RKO (cell line): ENCODE data around the gene GALNT16.

Experiments
- DNase-seq: peaks from one replicate; pipeline ENCODE4 v3.0.0-alpha.2; 2016; ENCODE audit warnings: low spot score

GALNT16 gene

GRCh38 chr14:69337984-69338383 lies 78.0 kb downstream of the GALNT16 start:
- no peak for DNase-seq

GRCh38 chr14:69339426-69339825 lies 79.5 kb downstream of the GALNT16 start:
- DNase-seq = no peak

GRCh38 chr14:69342928-69343525 lies 83.1 kb downstream of the GALNT16 start:
- DNase-seq = no peak

- DNase-seq = no peak
These were observed 84.2 kb downstream of the GALNT16 start for GRCh38 chr14:69344171-69344570.

- no peak for DNase-seq
These were observed 85.4 kb downstream of the GALNT16 start for GRCh38 chr14:69345402-69345801.

GRCh38 chr14:69346710-69347109 lies 86.8 kb downstream of the GALNT16 start:
- no peak for DNase-seq

- no peak for DNase-seq
These were observed 89.3 kb downstream of the GALNT16 start for GRCh38 chr14:69349091-69349777.

GRCh38 chr14:69350892-69351291 lies 90.9 kb downstream of the GALNT16 start:
- DNase-seq = no peak

- no peak for DNase-seq
These were observed 91.4 kb downstream of the GALNT16 start for GRCh38 chr14:69351385-69351784.

- no peak for DNase-seq
These were observed 92.0 kb downstream of the GALNT16 start for GRCh38 chr14:69351911-69352310.

GRCh38 chr14:69353168-69353567 lies 93.2 kb downstream of the GALNT16 start:
- DNase-seq = no peak

- no peak for DNase-seq
These were observed 94.6 kb downstream of the GALNT16 start for GRCh38 chr14:69354383-69355153.

GRCh38 chr14:69355154-69355597 lies 95.2 kb downstream of the GALNT16 start:
- no peak for DNase-seq

GRCh38 chr14:69355607-69356281 lies 95.8 kb downstream of the GALNT16 start:
- no peak for DNase-seq

GRCh38 chr14:69356903-69357543 lies 97.1 kb downstream of the GALNT16 start:
- DNase-seq = no peak

- DNase-seq = no peak
These were observed 97.7 kb downstream of the GALNT16 start for GRCh38 chr14:69357544-69358200.

GRCh38 chr14:69358233-69358963 lies 98.4 kb downstream of the GALNT16 start:
- no peak for DNase-seq

- no peak for DNase-seq
These were observed 99.0 kb downstream of the GALNT16 start for GRCh38 chr14:69358966-69359365.

- DNase-seq = no peak
These were observed 100.6 kb downstream of the GALNT16 start for GRCh38 chr14:69360438-69361108.

GRCh38 chr14:69363055-69363454 lies 103.1 kb downstream of the GALNT16 start:
- no peak for DNase-seq
